GM21381 (cell line): ENCODE measurements around the gene SLC9A3.

Experiments used
- ATAC-seq: cut with Tn5 transposase; IDR thresholded peaks from one replicate; pipeline ENCODE4 v1.9.1; 2021; ENCODE audit warnings: mild to moderate bottlenecking, moderate library complexity; ENCODE audit not compliant: unreplicated experiment

The SLC9A3 gene

GRCh38 chr5:464843-465590 lies 59.2 kb downstream of the SLC9A3 start:
- ATAC-seq: no peak

DNA sequence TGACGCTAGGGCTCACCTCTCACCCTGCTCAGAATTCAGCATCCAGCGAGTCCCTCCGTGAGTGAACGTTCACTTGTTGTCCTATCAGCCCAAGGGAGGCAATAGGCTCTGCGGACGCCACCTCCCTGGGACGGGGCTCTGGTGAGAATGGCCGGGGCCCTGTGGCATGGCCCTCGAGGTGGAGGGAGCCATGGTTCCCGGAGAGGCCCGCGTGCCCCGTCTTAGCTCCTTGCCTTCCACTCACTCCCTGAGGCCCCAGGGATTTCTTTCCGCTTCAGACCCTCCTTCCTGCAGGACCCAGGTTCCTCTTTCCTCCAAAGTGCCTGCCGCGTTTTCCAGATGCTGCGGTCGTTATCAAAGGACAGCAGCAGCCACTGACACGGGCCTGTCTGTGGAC lies 59.8 kb downstream of the SLC9A3 start:
- no peak for ATAC-seq

DNA sequence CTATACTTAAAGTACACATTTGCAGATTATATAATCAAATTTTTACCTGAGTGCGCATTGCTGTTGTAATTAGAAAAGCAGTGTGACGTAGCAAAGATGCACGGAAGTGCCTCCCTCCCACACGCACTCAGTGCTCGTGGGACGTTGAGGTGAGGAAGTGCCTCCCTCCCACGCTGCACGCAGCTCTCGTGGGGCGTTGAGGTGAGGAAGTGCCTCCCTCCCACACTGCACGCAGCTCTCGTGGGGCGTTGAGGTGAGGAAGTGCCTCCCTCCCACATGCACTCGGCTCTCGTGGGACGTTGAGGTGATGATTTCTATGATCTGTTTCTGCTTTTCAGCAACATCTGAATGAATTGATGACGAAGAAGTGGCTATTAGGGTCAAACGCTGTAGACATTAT lies 60.3 kb downstream of the SLC9A3 start:
- no peak for ATAC-seq

DNA sequence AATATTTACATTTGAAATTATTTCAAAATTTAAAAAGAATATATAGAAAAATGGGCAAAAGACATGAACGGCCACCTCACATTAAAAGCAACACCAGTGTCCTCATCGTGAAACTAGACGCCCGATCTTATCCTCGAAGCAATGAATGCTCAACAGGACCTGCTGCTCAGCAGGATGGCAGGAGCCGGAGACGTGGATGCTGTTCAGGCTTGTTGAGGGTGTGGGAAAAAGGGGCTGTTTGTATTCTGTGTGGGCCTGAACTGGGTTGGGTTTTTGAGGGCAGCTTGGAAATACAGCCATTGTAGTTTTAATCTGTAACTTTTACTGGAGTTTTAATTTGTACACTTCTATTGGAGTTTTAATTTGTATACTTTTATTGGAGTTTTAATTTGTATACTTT lies 60.9 kb downstream of the SLC9A3 start:
- no peak for ATAC-seq

DNA sequence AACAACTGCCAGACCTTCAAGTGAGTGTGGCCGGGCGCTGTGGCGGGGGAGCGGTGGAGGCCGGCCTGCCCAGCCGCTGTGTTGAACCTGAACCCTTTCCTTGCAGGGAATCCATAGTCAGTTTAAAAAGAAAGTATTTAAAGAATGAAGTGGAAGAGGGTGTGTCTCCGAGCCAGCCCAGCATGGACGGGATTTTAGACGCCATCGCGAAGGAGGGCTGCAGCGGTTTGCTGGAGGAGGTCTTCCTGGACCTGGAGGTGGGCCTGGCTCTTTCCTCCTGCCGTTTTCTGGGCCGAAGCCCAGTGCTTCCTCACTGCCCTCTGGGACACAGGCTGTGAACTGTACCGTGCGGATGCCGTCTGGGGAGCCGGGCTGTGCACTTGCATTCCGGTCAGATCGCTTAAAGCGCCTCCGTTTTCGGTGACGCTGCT lies 62.2 kb downstream of the SLC9A3 start:
- no peak for ATAC-seq

DNA sequence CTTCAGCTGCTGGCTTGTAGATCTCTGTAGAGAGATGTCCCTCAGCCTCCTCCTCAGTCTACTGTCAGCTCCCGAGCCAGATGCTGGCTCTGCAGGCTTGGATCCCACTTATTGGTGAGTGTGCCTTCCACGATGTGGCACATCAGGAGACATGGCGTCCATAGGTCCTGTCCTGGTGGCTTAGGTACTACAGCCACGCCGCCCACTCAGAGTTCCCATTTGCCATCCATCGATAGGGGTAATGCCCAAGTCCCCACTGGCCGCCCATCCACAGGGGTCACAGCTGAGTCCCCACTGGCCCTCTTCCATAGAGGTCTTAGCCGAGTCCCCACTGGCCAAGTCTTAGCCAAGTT lies 64.0 kb downstream of the SLC9A3 start:
- no peak for ATAC-seq

- no peak for ATAC-seq
These were observed 64.5 kb downstream of the SLC9A3 start for GRCh38 chr5:459562-460272.

DNA sequence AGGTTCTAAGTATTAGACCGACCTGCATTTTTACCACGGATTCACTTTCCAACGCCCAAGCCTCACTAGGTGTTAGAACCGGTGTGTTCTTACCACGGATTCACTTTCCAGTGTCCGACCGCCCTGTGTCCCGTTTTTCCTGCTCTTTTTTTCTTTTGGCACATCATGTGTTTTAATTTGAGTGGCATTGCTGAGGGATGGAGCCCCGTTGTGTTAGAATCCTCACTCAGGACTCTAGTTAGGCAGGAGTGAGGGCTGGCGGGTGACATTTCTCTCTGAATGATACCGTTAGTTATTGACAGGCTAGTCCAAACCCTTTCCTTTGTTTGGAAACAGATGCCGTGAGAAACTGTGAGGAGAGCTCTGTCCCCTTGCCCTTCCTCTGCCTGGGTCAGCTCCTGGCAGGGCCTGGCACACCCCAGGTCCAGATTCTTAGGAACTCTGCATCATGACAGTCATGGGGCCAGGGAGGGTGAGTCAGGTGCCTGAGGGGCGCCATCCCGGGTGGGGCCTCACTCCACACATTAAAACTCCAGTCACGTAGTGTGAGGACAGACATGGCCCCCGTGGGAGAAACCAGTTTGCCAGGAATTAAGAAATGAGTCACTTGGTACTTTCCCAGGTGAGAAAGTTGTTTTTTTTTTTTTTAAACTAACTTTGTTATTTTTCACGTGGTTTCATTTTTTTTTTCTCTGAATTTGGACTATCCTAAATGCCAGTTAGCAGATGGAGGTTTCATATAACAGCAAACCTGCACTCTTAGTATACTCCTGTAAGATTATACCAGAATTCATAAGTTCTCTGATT lies 65.5 kb downstream of the SLC9A3 start:
- ATAC-seq: peak; percentile 64

GRCh38 chr5:457195-457961 lies 66.9 kb downstream of the SLC9A3 start:
- ATAC-seq: no peak

- ATAC-seq: no peak
These were observed 67.7 kb downstream of the SLC9A3 start for GRCh38 chr5:456351-457194.

DNA sequence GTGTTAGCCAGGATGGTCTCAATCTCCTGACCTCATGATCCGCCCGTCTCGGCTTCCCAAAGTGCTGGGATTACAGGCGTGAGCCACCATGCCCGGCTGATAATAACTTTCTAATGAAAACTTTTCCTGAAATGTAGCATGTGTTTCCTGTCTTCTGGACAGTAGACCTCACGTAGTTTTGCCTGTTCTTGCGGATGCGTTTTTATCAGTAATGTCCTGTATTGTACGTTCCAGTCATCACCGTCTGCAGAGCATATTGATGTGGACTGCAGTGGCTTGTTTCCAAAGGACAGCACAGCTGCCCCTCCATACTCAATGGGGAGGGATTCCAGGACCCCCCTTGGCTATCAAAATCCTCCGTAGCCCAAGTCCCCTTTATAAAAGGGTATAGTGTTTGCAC lies 68.4 kb downstream of the SLC9A3 start:
- no peak for ATAC-seq

- no peak for ATAC-seq
These were observed 69.3 kb downstream of the SLC9A3 start for GRCh38 chr5:454936-455335.

DNA sequence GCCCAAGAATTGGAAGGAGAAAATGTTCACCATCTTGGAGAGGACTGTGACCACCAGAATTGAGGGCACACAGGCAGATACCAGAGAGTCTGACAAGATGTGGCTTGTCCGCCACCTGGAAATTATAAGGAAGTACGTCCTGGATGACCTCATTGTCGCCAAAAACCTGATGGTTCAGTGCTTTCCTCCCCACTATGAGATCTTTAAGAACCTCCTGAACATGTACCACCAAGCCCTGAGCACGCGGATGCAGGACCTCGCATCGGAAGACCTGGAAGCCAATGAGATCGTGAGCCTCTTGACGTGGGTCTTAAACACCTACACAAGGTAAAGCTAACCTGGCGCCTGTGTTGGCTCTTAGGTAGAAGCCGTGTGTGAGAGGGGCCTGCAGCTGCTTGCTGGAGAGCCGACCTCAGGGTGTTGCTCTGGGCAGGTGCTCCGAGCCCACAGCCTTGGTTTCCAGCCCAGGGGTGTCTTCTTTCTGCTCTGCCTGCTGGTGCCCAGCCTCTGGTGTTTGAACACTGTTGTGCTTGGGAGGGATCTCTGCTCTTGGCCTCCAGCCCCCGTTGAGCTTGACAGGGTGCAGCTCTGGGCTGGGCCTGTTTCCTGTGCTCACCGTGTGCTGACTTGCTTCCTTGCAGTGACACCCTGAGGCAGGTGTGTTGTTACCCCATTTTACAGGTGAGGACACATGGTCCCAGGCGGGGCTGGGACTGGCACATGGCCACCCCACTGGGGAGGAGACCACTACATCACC lies 70.3 kb downstream of the SLC9A3 start:
- ATAC-seq: no peak

GRCh38 chr5:452978-453710 lies 71.1 kb downstream of the SLC9A3 start:
- no peak for ATAC-seq

DNA sequence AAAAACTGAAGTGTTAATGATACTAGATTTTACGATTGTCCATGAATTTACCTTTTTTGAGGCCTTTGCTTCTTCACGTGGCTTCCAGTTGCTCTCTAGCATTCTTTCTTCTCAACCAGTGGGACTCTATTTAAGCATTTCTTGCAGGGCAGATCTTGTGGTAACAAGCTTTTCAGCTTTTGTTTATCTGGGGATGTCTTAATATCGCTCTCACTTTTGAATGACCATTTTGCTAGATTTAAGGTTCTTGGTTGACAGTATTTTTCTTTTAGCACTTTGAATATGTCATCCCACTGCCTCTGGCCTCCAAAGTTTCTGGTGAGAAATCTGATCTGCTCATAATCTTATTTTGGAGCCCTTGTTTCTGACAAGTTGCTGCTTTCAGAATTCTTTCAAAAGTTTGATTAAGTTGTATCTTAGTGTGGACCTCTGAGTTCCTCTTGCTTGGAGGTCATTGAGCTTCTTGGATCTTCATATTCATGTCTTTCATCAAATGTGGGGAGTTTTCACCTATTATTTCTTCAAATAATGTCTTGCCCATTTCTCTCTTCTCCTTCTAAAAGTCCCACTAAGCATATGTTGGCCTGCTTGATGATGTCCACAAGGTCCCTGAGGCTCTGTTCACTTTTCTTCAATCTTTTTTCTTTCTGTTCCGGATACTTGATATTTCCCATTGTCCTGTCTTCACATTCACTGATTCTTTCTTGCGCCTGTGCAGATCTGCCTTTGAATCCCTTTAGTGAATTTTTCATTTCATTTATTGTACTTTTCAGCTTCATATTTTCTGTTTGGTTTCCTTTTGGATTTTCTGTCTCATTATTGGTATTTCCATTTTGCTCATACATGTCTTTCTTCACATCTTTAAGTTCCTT lies 72.4 kb downstream of the SLC9A3 start:
- ATAC-seq: no peak

DNA sequence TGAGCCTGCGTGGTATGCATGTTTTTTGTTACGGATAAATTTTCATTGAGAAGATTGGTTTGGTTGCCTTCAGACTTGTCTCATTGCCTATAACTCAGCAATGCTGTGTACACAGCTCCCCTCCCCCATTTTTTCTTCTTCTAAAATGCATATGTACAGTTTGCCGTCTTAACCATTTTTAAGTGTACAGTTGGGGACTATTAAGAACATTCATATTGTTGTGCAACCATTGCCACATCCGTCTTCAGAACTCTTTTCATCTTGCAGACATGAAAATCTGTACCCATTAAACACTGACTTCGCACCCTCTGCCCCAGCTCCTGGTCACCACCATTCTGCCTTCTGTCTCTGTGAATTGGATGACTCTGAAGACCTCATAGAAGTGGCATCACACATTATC lies 75.1 kb downstream of the SLC9A3 start:
- no peak for ATAC-seq

DNA sequence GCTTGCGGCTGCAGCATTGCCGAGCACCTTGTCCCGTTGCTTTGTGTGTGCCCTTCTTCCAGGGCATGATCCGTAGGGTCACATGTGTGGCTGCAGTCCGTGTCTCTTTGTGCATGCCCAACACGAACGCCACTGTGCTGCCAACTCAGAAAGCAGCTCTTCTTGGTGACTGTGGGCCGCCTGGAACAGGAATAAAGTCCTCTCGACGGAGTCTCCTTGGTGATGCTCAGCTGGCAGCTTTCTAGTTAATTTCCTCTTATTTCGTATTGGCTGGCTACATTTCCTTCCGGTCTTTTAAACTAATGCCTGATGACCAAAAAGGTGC lies 75.5 kb downstream of the SLC9A3 start:
- no peak for ATAC-seq
